ENCODE results near the gene PATJ.

GRCh38 chr1:61995641-61996040 lies 253.4 kb downstream of the PATJ start:
- TF ChIP-seq CTCF (IDR thresholded peaks at IDR 0.05; ENCODE audit: poor library complexity, severe bottlenecking) (no peak), EZH2 (IDR thresholded peaks at IDR 0.05; ENCODE audit: borderline replicate concordance, insufficient read depth, low read length, poor library complexity, severe bottlenecking) (no peak), TAF1 (IDR thresholded peaks at IDR 0.05; ENCODE audit: low read depth) (no peak), POLR2AphosphoS5 (IDR thresholded peaks at IDR 0.05) (no peak), SMC3 (conservative IDR thresholded peaks at IDR 0.05; ENCODE audit: poor library complexity) (no peak), RAD21 (conservative IDR thresholded peaks at IDR 0.05) (no peak), EP300 (conservative IDR thresholded peaks at IDR 0.05; ENCODE audit: poor library complexity, severe bottlenecking) (no peak), MXI1 (conservative IDR thresholded peaks at IDR 0.05; ENCODE audit: poor library complexity, severe bottlenecking) (no peak)
- TF ChIP-seq, protein P1, sequence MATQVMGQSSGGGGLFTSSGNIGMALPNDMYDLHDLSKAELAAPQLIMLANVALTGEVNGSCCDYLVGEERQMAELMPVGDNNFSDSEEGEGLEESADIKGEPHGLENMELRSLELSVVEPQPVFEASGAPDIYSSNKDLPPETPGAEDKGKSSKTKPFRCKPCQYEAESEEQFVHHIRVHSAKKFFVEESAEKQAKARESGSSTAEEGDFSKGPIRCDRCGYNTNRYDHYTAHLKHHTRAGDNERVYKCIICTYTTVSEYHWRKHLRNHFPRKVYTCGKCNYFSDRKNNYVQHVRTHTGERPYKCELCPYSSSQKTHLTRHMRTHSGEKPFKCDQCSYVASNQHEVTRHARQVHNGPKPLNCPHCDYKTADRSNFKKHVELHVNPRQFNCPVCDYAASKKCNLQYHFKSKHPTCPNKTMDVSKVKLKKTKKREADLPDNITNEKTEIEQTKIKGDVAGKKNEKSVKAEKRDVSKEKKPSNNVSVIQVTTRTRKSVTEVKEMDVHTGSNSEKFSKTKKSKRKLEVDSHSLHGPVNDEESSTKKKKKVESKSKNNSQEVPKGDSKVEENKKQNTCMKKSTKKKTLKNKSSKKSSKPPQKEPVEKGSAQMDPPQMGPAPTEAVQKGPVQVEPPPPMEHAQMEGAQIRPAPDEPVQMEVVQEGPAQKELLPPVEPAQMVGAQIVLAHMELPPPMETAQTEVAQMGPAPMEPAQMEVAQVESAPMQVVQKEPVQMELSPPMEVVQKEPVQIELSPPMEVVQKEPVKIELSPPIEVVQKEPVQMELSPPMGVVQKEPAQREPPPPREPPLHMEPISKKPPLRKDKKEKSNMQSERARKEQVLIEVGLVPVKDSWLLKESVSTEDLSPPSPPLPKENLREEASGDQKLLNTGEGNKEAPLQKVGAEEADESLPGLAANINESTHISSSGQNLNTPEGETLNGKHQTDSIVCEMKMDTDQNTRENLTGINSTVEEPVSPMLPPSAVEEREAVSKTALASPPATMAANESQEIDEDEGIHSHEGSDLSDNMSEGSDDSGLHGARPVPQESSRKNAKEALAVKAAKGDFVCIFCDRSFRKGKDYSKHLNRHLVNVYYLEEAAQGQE (IDR thresholded peaks at IDR 0.05; ENCODE audit: borderline replicate concordance) = peak; percentile 66

Measured in neural cell (in vitro differentiated cells).